HEK293 (cell line): ENCODE measurements around the gene VDR.

ENCODE experiments used
- CTCF ChIA-PET: fragments of 350-600 bp; formaldehyde crosslinking; extraction: SDS; loops from one replicate; lab custom pipeline; 2021; ENCODE audit warnings: antibody characterized with exemption; lab: Yijun Ruan, JAX
- POLR2A ChIA-PET: fragments of 300-600 bp; formaldehyde crosslinking; extraction: SDS; loops from one replicate; lab custom pipeline; 2020; ENCODE audit warnings: antibody characterized with exemption, inconsistent platforms; lab: Yijun Ruan, JAX
- H3K27ac ChIP-seq: fragments of 200-500 bp; sonication (Bioruptor generic); 2 replicates; pipeline ENCODE4 v1.5.1; 2014; ENCODE audit warnings: low read depth, low read length, control low read depth, inconsistent platforms; ENCODE audit errors: extremely low read depth
- H3K36me3 ChIP-seq, 2 experiments: fragments of 200-500 bp in 1 of 2; sonication (Bioruptor generic) in 1 of 2; 1 replicate in 1 of 2; 2 replicates in 1 of 2; pipeline ENCODE4 v1.5.1; 2014 to 2017; ENCODE audit warnings: inconsistent platforms in 2 of 2, low read length in 2 of 2; ENCODE audit not compliant: control insufficient read depth in 2 of 2, insufficient read depth in 1 of 2
- H3K4me1 ChIP-seq: fragments of 200-500 bp; sonication (Bioruptor generic); 2 replicates; pipeline ENCODE4 v1.5.1; 2014; ENCODE audit warnings: mild to moderate bottlenecking, low read length, inconsistent platforms; ENCODE audit not compliant: control insufficient read depth, insufficient read depth
- H3K4me3 ChIP-seq: 2 replicates; pipeline ENCODE4 v1.5.1; 2011; ENCODE audit warnings: low read depth, mild to moderate bottlenecking, control low read depth, low read length, moderate library complexity
- H3K9me3 ChIP-seq: fragments of 200-500 bp; sonication (Bioruptor generic); 2 replicates; pipeline ENCODE4 v1.5.1; 2014; ENCODE audit warnings: low read depth, low read length, inconsistent platforms; ENCODE audit not compliant: control insufficient read depth, insufficient read depth
- BCL11B ChIP-seq: fragments of 450-650 bp; formaldehyde crosslinking; IDR thresholded peaks from 2 replicates; pipeline ENCODE4 v1.5.1; 2016; ENCODE audit warnings: low read depth, missing biosample characterization, missing genetic modification characterization
- EGR2 ChIP-seq: fragments of 450-650 bp; formaldehyde crosslinking; IDR thresholded peaks from 2 replicates; pipeline ENCODE4 v1.5.1; 2016; ENCODE audit warnings: low read depth, missing biosample characterization, missing genetic modification characterization
- GLIS2 ChIP-seq: fragments of 450-650 bp; formaldehyde crosslinking; IDR thresholded peaks from 2 replicates; pipeline ENCODE4 v1.5.1; 2016; ENCODE audit warnings: missing biosample characterization, missing genetic modification characterization
- KLF10 ChIP-seq: fragments of 450-650 bp; IDR thresholded peaks from 2 replicates; pipeline ENCODE4 v1.5.1; 2018; ENCODE audit warnings: missing biosample characterization, mild to moderate bottlenecking, missing genetic modification characterization
- KLF16 ChIP-seq: fragments of 450-650 bp; formaldehyde crosslinking; IDR thresholded peaks from 2 replicates; pipeline ENCODE4 v1.5.1; 2017; ENCODE audit warnings: missing biosample characterization, missing genetic modification characterization
- KLF17 ChIP-seq: fragments of 450-650 bp; formaldehyde crosslinking; IDR thresholded peaks from 2 replicates; pipeline ENCODE4 v1.5.1; 2016; ENCODE audit warnings: missing biosample characterization, missing genetic modification characterization
- MEIS1 ChIP-seq: sonication (generic); formaldehyde crosslinking; IDR thresholded peaks from 2 replicates; pipeline ENCODE4 v1.8.1; 2022; ENCODE audit warnings: missing genetic modification reagents, mild to moderate bottlenecking, borderline replicate concordance
- OSR2 ChIP-seq: fragments of 450-650 bp; formaldehyde crosslinking; IDR thresholded peaks from 2 replicates; pipeline ENCODE4 v1.5.1; 2016; ENCODE audit warnings: missing biosample characterization, missing genetic modification characterization
- PRDM4 ChIP-seq: fragments of 450-650 bp; formaldehyde crosslinking; IDR thresholded peaks from 2 replicates; pipeline ENCODE4 v1.5.1; 2017; ENCODE audit warnings: missing biosample characterization, missing genetic modification characterization
- ZBTB10 ChIP-seq: fragments of 450-650 bp; formaldehyde crosslinking; IDR thresholded peaks from 2 replicates; pipeline ENCODE4 v1.5.1; 2016; ENCODE audit warnings: missing biosample characterization, missing genetic modification characterization
- ZFHX2 ChIP-seq: fragments of 450-650 bp; formaldehyde crosslinking; conservative IDR thresholded peaks from 2 replicates; pipeline ENCODE4 v1.5.1; 2016; ENCODE audit warnings: missing biosample characterization, missing genetic modification characterization
- ZFP41 ChIP-seq: fragments of 450-650 bp; formaldehyde crosslinking; IDR thresholded peaks from 2 replicates; pipeline ENCODE4 v1.5.1; 2016; ENCODE audit warnings: missing biosample characterization, missing genetic modification characterization, borderline replicate concordance
- ZIC2 ChIP-seq: fragments of 450-650 bp; formaldehyde crosslinking; IDR thresholded peaks from 2 replicates; pipeline ENCODE4 v1.5.1; 2016; ENCODE audit warnings: missing biosample characterization, missing genetic modification characterization
- ZNF112 ChIP-seq: fragments of 450-650 bp; formaldehyde crosslinking; IDR thresholded peaks from 2 replicates; pipeline ENCODE4 v1.5.0; 2017; ENCODE audit warnings: missing biosample characterization, missing genetic modification characterization
- ZNF341 ChIP-seq: fragments of 450-650 bp; formaldehyde crosslinking; IDR thresholded peaks from 2 replicates; pipeline ENCODE4; 2016; ENCODE audit warnings: low read depth, missing biosample characterization, missing genetic modification characterization
- ZNF394 ChIP-seq: fragments of 450-650 bp; formaldehyde crosslinking; IDR thresholded peaks from 2 replicates; pipeline ENCODE4 v1.5.1; 2016; ENCODE audit warnings: missing biosample characterization, missing genetic modification characterization, mild to moderate bottlenecking, moderate library complexity, borderline replicate concordance
- ZNF48 ChIP-seq: fragments of 450-650 bp; formaldehyde crosslinking; IDR thresholded peaks from 2 replicates; pipeline ENCODE4 v1.5.1; 2016; ENCODE audit warnings: missing biosample characterization, missing genetic modification characterization
- ZNF518A ChIP-seq: fragments of 450-650 bp; formaldehyde crosslinking; conservative IDR thresholded peaks from 2 replicates; pipeline ENCODE4 v1.5.1; 2016; ENCODE audit warnings: low read depth, missing biosample characterization, missing genetic modification characterization
- ZNF626 ChIP-seq: fragments of 450-650 bp; sonication (Bioruptor Pico); formaldehyde crosslinking; IDR thresholded peaks from 2 replicates; pipeline ENCODE4 v1.5.1; 2018; ENCODE audit warnings: missing biosample characterization, missing genetic modification characterization, inconsistent platforms
- ZNF658 ChIP-seq: fragments of 450-650 bp; formaldehyde crosslinking; IDR thresholded peaks from 2 replicates; pipeline ENCODE4; 2016; ENCODE audit warnings: missing biosample characterization, missing genetic modification characterization
- ZNF776 ChIP-seq: fragments of 450-650 bp; formaldehyde crosslinking; IDR thresholded peaks from 2 replicates; pipeline ENCODE4 v1.5.0; 2017; ENCODE audit warnings: missing biosample characterization, missing genetic modification characterization, borderline replicate concordance
- TF ChIP-seq, protein P1 (sequence below): fragments of 450-650 bp; formaldehyde crosslinking; IDR thresholded peaks from 2 replicates; pipeline ENCODE4 v1.5.1; 2016; ENCODE audit warnings: missing biosample characterization, missing genetic modification characterization, borderline replicate concordance

Gene VDR

DNA sequence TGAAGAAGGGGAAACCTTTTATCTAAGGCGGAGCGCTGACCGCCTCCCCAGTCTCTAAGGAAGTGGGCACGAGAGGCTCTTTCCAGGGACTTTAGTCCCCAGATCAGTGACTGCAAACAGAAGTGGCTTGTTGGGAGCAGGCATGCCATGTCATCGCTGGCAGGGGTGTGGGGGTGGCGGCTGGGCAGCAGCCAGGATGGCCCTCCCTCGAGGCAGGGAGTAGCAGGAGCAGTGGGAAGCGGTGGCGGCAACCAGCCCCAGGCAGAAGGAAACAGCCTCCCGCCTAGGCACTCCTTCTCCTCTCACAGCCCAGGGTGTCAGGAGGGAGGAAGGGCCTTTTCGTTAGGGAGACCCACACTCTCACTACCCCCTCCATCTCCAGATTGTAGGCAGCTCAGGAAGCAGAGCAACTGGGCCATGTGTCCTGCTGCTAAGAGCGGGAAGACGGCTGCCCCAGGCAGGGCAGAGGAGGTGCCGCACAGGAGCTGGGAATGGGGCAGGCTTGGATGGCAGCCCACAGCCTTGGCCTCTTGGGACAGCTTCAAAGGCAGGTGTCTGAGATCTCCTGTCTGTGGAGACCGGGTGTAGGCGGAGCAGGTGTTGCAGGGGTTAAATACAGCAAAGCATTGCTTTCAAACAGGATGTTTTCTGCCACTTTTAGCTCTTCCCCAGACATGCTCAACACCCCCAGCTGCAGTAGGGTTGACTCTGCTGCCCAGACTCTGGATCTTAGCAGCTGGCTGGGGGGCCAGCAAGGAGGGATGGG is 21.8 kb downstream of the VDR start:
- Histone ChIP-seq H3K36me3 (peaks cover 0 to 3% of the 10 kb centered on the region in 2 experiments; a peak in 1 of 3 replicates), H3K9me3 (no peaks in the 10 kb centered on the region), H3K27ac (no peak overlapping the region), H3K4me1 (no peaks in the 10 kb centered on the region), H3K4me3 (no peak overlapping the region)
- ChIA-PET CTCF (interaction anchor here (0.6 to 1.5 kb wide), 7 partner anchors 13 to 336 kb away, joined by 3 to 5 read pairs (median 3); no protein-coding TSS in a partner anchor), POLR2A (no interaction called here)
- TF ChIP-seq ZNF626 (tag by site-specific recombination) (no peak), ZNF776 (tag by site-specific recombination) (no peak), KLF17 (tag by site-specific recombination) (peak; percentile 72; the same call in 1 of the 2 replicates), ZNF112 (tag by site-specific recombination) (no peak), ZNF658 (tag by site-specific recombination) (no peak), GLIS2 (no peak), ZBTB10 (tag by site-specific recombination) (no peak), OSR2 (tag by site-specific recombination) (peak; percentile 40), ZFHX2 (tag by site-specific recombination) (peak; percentile 78), ZFP41 (tag by site-specific recombination) (no peak), ZIC2 (tag by site-specific recombination) (peak; percentile 32; the same call in 1 of the 2 replicates), PRDM4 (tag by site-specific recombination) (no peak), ZNF518A (no peak), BCL11B (tag by site-specific recombination) (no peak), ZNF48 (tag by site-specific recombination) (no peak), KLF10 (no peak), EGR2 (tag by site-specific recombination) (peak; percentile 87), ZNF394 (tag by site-specific recombination) (peak; percentile 35; the same call in 1 of the 2 replicates), MEIS1 (no peak), ZNF341 (tag by site-specific recombination) (peak; percentile 44), KLF16 (no peak)
- TF ChIP-seq, protein P1, sequence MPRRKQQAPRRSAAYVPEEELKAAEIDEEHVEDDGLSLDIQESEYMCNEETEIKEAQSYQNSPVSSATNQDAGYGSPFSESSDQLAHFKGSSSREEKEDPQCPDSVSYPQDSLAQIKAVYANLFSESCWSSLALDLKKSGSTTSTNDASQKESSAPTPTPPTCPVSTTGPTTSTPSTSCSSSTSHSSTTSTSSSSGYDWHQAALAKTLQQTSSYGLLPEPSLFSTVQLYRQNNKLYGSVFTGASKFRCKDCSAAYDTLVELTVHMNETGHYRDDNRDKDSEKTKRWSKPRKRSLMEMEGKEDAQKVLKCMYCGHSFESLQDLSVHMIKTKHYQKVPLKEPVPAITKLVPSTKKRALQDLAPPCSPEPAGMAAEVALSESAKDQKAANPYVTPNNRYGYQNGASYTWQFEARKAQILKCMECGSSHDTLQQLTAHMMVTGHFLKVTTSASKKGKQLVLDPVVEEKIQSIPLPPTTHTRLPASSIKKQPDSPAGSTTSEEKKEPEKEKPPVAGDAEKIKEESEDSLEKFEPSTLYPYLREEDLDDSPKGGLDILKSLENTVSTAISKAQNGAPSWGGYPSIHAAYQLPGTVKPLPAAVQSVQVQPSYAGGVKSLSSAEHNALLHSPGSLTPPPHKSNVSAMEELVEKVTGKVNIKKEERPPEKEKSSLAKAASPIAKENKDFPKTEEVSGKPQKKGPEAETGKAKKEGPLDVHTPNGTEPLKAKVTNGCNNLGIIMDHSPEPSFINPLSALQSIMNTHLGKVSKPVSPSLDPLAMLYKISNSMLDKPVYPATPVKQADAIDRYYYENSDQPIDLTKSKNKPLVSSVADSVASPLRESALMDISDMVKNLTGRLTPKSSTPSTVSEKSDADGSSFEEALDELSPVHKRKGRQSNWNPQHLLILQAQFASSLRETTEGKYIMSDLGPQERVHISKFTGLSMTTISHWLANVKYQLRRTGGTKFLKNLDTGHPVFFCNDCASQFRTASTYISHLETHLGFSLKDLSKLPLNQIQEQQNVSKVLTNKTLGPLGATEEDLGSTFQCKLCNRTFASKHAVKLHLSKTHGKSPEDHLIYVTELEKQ (tag by site-specific recombination): no peak
